Fibroblast of skin of left quadriceps (primary cell): ENCODE measurements around the gene RAB3B.
"Not testable (repeated sequence)": the region's sequence is repeated elsewhere in the genome, so short reads cannot be mapped to it uniquely, and the experiment has no call there.

Experiments used
- DNase-seq, 2 experiments: peaks; one replicate each; pipeline ENCODE4 v3.0.0-alpha.2; 2013; ENCODE audit warnings: low read depth in 2 of 2

The RAB3B gene

GRCh38 chr1:51989582-51990477 lies 670 bp downstream of the RAB3B start:
- no peak for DNase-seq

- no peak for DNase-seq
Observed at GRCh38 chr1:51988254-51988653, 2.2 kb downstream of the RAB3B start.

- no peak for DNase-seq
Observed at GRCh38 chr1:51986718-51987117, 3.8 kb downstream of the RAB3B start.

GRCh38 chr1:51982161-51982560 lies 8.3 kb downstream of the RAB3B start:
- no peak for DNase-seq

GRCh38 chr1:51981555-51981954 lies 8.9 kb downstream of the RAB3B start:
- no peak for DNase-seq

GRCh38 chr1:51978099-51978498 lies 12.4 kb downstream of the RAB3B start:
- DNase-seq, result no peak

GRCh38 chr1:51976846-51977602 lies 13.5 kb downstream of the RAB3B start:
- DNase-seq, result no peak

GRCh38 chr1:51973587-51974474 lies 16.7 kb downstream of the RAB3B start:
- no peak for DNase-seq

GRCh38 chr1:51969038-51969705 lies 21.3 kb downstream of the RAB3B start:
- peak; percentile 71 to 72 for DNase-seq

GRCh38 chr1:51968632-51969031 lies 21.9 kb downstream of the RAB3B start:
- DNase-seq, result no peak

GRCh38 chr1:51967213-51967791 lies 23.2 kb downstream of the RAB3B start:
- not testable (repeated sequence) for DNase-seq

- no peak for DNase-seq
Observed at GRCh38 chr1:51966559-51966958, 23.9 kb downstream of the RAB3B start.

GRCh38 chr1:51964309-51964696 lies 26.2 kb downstream of the RAB3B start:
- DNase-seq, result no peak

- no peak for DNase-seq
Observed at GRCh38 chr1:51963592-51964308, 26.8 kb downstream of the RAB3B start.

GRCh38 chr1:51962486-51963356 lies 27.8 kb downstream of the RAB3B start:
- no peak for DNase-seq

GRCh38 chr1:51961954-51962353 lies 28.5 kb downstream of the RAB3B start:
- no peak for DNase-seq

GRCh38 chr1:51961231-51961630 lies 29.3 kb downstream of the RAB3B start:
- DNase-seq, result no peak

- no peak for DNase-seq
Observed at GRCh38 chr1:51960262-51960661, 30.2 kb downstream of the RAB3B start.

- DNase-seq, result no peak
Observed at GRCh38 chr1:51958824-51959223, 31.7 kb downstream of the RAB3B start.
